ENCODE results near the gene ANK3. TPM values are rescaled to one million over a fixed set of nuclear protein-coding genes. Genes with fewer than 3 reads are reported as not detected.

ANK3 gene
- polyA plus RNA-seq, 3 donors: not detected

DNA sequence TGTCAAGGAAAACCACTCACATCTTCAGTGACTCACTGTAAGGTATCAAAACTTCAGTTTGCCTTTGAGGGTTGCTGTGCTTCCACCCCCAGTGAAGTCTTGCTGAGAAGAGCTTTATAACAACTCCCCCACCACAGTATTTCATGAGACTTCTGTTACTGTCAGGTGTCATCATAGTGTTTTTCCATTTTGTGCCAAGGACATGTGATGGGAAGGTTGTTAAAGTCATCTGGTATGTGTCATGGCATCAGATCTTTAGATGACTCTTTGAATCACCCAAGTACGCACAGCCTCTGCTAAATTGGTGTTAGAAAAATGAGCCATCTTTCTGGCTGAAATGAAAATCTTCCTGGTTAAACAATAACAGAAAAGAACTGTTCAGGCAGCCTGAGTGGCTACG, 368.3 kb downstream of the ANK3 start:
- no peaks in the 10 kb centered on the region for H3K27me3 ChIP-seq (ENCODE audit: control insufficient read depth in 2 of 2, insufficient read depth in 2 of 2, low read length in 2 of 2)
- intact Hi-C loops (cut with micrococcal nuclease): no loop called here
- no peaks in the 10 kb centered on the region for H3K79me2 ChIP-seq (ENCODE audit: insufficient read depth, low read length)
- H3K9ac ChIP-seq (ENCODE audit: insufficient read depth, low read length, poor library complexity, severe bottlenecking): no peak overlapping the region
- no peaks in the 10 kb centered on the region for H3K36me3 ChIP-seq (replicated peaks in 1 of 2; ENCODE audit: control insufficient read depth in 1 of 2, insufficient read depth in 2 of 2, low read length in 2 of 2)
- H4K20me1 ChIP-seq (ENCODE audit: insufficient read depth, low read length): no peaks in the 10 kb centered on the region
- 92% methylated on average over 2 of the region's 2 CpGs for WGBS (ENCODE audit: insufficient coverage)
- TF ChIP-seq, protein P1, sequence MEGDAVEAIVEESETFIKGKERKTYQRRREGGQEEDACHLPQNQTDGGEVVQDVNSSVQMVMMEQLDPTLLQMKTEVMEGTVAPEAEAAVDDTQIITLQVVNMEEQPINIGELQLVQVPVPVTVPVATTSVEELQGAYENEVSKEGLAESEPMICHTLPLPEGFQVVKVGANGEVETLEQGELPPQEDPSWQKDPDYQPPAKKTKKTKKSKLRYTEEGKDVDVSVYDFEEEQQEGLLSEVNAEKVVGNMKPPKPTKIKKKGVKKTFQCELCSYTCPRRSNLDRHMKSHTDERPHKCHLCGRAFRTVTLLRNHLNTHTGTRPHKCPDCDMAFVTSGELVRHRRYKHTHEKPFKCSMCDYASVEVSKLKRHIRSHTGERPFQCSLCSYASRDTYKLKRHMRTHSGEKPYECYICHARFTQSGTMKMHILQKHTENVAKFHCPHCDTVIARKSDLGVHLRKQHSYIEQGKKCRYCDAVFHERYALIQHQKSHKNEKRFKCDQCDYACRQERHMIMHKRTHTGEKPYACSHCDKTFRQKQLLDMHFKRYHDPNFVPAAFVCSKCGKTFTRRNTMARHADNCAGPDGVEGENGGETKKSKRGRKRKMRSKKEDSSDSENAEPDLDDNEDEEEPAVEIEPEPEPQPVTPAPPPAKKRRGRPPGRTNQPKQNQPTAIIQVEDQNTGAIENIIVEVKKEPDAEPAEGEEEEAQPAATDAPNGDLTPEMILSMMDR (IDR thresholded peaks at IDR 0.05): no peak
- no peaks in the 10 kb centered on the region for H3K27me3 Mint-ChIP-seq (ENCODE audit: low read depth in 3 of 3)
- H3K4me1 Mint-ChIP-seq: no peaks in the 10 kb centered on the region
- H3K4me1 ChIP-seq (ENCODE audit: control insufficient read depth in 1 of 2, insufficient read depth in 2 of 2, low read length in 2 of 2): no peaks in the 10 kb centered on the region
- no peaks in the 10 kb centered on the region for H3K9me3 ChIP-seq (replicated peaks in 1 of 2; ENCODE audit: control insufficient read depth in 1 of 2, insufficient read depth in 1 of 2, low read length in 2 of 2)
- H3K9me3 Mint-ChIP-seq: no peaks in the 10 kb centered on the region
- H2AFZ ChIP-seq (ENCODE audit: insufficient read depth, low read depth, low read length, poor library complexity, severe bottlenecking): no peak overlapping the region
- no peaks in the 10 kb centered on the region for H3K36me3 Mint-ChIP-seq
- DNase-seq: no peak
- H3K27ac ChIP-seq (ENCODE audit: low read depth in 1 of 2, low read length in 2 of 2): no peak overlapping the region
- H3K27ac Mint-ChIP-seq: no peak overlapping the region
- H3K4me2 ChIP-seq (replicated peaks; ENCODE audit: extremely low read depth, low read length, poor library complexity, severe bottlenecking): no peak overlapping the region
- H3K4me3 ChIP-seq (replicated peaks in 1 of 3; ENCODE audit: low read depth in 2 of 3, low read length in 3 of 3): no peak overlapping the region
- H3K4me3 Mint-ChIP-seq: no peak overlapping the region

DNA sequence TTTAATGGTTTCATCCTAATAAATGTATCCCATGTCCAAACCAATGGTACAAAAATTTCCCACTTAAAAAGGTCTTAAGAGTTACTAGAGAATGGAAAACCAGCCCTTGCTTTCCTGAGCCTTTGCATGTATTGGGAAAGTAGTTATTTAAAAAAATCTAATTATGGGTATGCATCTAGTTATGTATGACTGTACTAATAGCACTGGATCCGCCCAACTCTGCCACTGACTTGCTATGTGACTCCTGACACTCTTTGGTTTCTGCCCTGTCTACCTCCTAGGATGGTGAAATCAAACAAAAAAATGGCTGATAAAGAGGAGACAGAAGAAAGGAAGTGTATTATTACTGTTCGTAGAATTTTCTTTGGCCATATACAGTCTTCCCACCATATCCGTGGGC, 372.9 kb downstream of the ANK3 start:
- Mint-ChIP-seq H3K4me3 (no peak overlapping the region), H3K4me1 (no peaks in the 10 kb centered on the region), H3K27ac (peak overlapping the region in 1 of 7 donors; percentile 27), H3K27me3 (ENCODE audit: low read depth in 3 of 3) (peaks cover 0 to 1% (median 0%) of the 10 kb centered on the region in 3 donors), H3K9me3 (peaks cover 0 to 17% (median 4%) of the 10 kb centered on the region in 7 donors), H3K36me3 (no peaks in the 10 kb centered on the region)
- Histone ChIP-seq H2AFZ (ENCODE audit: insufficient read depth, low read depth, low read length, poor library complexity, severe bottlenecking) (no peak overlapping the region), H4K20me1 (ENCODE audit: insufficient read depth, low read length) (no peaks in the 10 kb centered on the region), H3K4me1 (ENCODE audit: control insufficient read depth in 1 of 2, insufficient read depth in 2 of 2, low read length in 2 of 2) (no peaks in the 10 kb centered on the region), H3K4me3 (replicated peaks in 1 of 3; ENCODE audit: low read depth in 2 of 3, low read length in 3 of 3) (no peak overlapping the region), H3K79me2 (ENCODE audit: insufficient read depth, low read length) (no peaks in the 10 kb centered on the region), H3K36me3 (replicated peaks in 1 of 2; ENCODE audit: control insufficient read depth in 1 of 2, insufficient read depth in 2 of 2, low read length in 2 of 2) (no peaks in the 10 kb centered on the region), H3K9me3 (replicated peaks in 1 of 2; ENCODE audit: control insufficient read depth in 1 of 2, insufficient read depth in 1 of 2, low read length in 2 of 2) (peaks cover 0 to 7% of the 10 kb centered on the region in 2 donors), H3K4me2 (replicated peaks; ENCODE audit: extremely low read depth, low read length, poor library complexity, severe bottlenecking) (no peak overlapping the region), H3K9ac (ENCODE audit: insufficient read depth, low read length, poor library complexity, severe bottlenecking) (no peak overlapping the region), H3K27me3 (ENCODE audit: control insufficient read depth in 2 of 2, insufficient read depth in 2 of 2, low read length in 2 of 2) (no peaks in the 10 kb centered on the region), H3K27ac (ENCODE audit: low read depth in 1 of 2, low read length in 2 of 2) (no peak overlapping the region)
- no peak for DNase-seq
- intact Hi-C loops (cut with micrococcal nuclease): no loop called here
- WGBS (ENCODE audit: insufficient coverage): no CpG with 5 or more reads among the region's 3 CpGs
- TF ChIP-seq, protein P1 (IDR thresholded peaks at IDR 0.05): no peak

Data from CD14-positive monocyte (primary cell).